Stromal cell of bone marrow (primary cell): ENCODE results near the gene KCNC3.
A peak's percentile ranks its signal among the peaks of the same experiment; 100 is the strongest.

ENCODE experiments used
- DNase-seq: peaks from one replicate; pipeline ENCODE4 v3.0.0-alpha.2; 2012; ENCODE audit warnings: low read depth

Gene KCNC3

GRCh38 chr19:50329146-50329925 lies at the start of gene KCNC3:
TSS of gene KCNC3 (minus strand) at chr19:50329377. CDS start at chr19:50329082, 295 bp downstream.
- DNase-seq, result peak; percentile 61

GRCh38 chr19:50378863-50379236 lies 49.7 kb upstream of the KCNC3 start:
- DNase-seq, result no peak

- no peak for DNase-seq
Measured at GRCh38 chr19:50378169-50378862, 49.1 kb upstream of the KCNC3 start.

- DNase-seq, result no peak
Measured at GRCh38 chr19:50377517-50377916, 48.3 kb upstream of the KCNC3 start.

GRCh38 chr19:50377051-50377461 lies 47.9 kb upstream of the KCNC3 start:
- DNase-seq, result no peak

GRCh38 chr19:50376166-50377050 lies 47.2 kb upstream of the KCNC3 start, which contains the start of gene NR1H2:
TSS of gene NR1H2 (plus strand) at chr19:50376457. CDS start at chr19:50377606, 1,149 bp downstream.
- peak; percentile 95 for DNase-seq

GRCh38 chr19:50371914-50372475 lies 42.8 kb upstream of the KCNC3 start:
- DNase-seq, result no peak

- DNase-seq, result peak; percentile 78
Measured at GRCh38 chr19:50368649-50369570, 39.7 kb upstream of the KCNC3 start.

GRCh38 chr19:50365434-50366306 lies 36.5 kb upstream of the KCNC3 start, which contains the start of gene NAPSA:
TSS of gene NAPSA (minus strand) at chr19:50365639. CDS start at chr19:50365621, 18 bp downstream.
- DNase-seq, result no peak

GRCh38 chr19:50362656-50363424 lies 33.7 kb upstream of the KCNC3 start:
- no peak for DNase-seq

- DNase-seq, result no peak
Measured at GRCh38 chr19:50362030-50362412, 32.8 kb upstream of the KCNC3 start.

- no peak for DNase-seq
Measured at GRCh38 chr19:50361290-50362029, 32.3 kb upstream of the KCNC3 start.

- no peak for DNase-seq
Measured at GRCh38 chr19:50359328-50359818, 30.2 kb upstream of the KCNC3 start.

GRCh38 chr19:50358483-50359327 lies 29.5 kb upstream of the KCNC3 start:
- DNase-seq, result no peak

GRCh38 chr19:50357178-50358100 lies 28.3 kb upstream of the KCNC3 start:
- DNase-seq, result no peak

- no peak for DNase-seq
Measured at GRCh38 chr19:50356691-50357177, 27.6 kb upstream of the KCNC3 start.
